GM18870 (cell line): ENCODE results near the gene OS9.
"Not testable (repeated sequence)": the region's sequence is repeated elsewhere in the genome, so short reads cannot be mapped to it uniquely, and the experiment has no call there.

ENCODE experiments used
- ATAC-seq: cut with Tn5 transposase; IDR thresholded peaks from one replicate; pipeline ENCODE4 v1.9.1; 2021; ENCODE audit warnings: moderate library complexity; ENCODE audit not compliant: unreplicated experiment

Gene OS9, protein sequence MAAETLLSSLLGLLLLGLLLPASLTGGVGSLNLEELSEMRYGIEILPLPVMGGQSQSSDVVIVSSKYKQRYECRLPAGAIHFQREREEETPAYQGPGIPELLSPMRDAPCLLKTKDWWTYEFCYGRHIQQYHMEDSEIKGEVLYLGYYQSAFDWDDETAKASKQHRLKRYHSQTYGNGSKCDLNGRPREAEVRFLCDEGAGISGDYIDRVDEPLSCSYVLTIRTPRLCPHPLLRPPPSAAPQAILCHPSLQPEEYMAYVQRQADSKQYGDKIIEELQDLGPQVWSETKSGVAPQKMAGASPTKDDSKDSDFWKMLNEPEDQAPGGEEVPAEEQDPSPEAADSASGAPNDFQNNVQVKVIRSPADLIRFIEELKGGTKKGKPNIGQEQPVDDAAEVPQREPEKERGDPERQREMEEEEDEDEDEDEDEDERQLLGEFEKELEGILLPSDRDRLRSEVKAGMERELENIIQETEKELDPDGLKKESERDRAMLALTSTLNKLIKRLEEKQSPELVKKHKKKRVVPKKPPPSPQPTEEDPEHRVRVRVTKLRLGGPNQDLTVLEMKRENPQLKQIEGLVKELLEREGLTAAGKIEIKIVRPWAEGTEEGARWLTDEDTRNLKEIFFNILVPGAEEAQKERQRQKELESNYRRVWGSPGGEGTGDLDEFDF

DNA sequence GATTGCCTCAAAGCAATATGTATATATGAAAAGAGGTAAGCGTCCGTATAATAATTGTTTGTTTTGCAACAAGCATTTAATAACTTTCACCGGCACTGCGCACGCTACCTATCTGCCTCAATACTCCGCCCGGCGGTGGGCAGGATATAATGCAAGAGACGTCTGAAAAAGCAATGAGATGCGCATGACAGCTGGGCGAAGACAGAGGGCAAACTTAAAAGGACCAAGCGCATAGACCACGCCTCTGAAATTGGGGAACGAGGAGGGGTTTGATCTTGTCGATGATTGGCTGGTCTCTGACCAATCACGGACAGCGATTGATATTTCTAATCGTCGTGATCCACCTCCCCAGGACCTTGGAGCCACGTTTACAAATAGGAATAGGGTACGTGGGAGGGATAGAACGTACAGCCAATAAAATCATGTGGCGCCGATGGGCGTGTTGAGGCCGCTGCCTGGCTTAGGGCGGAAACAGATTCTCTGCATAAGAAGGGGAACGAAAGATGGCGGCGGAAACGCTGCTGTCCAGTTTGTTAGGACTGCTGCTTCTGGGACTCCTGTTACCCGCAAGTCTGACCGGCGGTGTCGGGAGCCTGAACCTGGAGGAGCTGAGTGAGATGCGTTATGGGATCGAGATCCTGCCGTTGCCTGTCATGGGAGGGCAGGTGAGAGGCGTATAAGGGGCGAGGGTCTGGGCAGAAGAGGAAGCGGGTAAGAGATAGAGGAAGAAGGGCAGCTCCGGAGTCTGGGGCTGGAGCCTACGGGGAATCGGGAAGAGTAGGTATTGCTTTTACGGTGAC, at the start of gene OS9:
TSS of gene OS9 (plus strand) at position 474 of the 800 bp plus-strand sequence. CDS start at position 504, 30 bp downstream.
- ATAC-seq = peak; percentile 96

DNA sequence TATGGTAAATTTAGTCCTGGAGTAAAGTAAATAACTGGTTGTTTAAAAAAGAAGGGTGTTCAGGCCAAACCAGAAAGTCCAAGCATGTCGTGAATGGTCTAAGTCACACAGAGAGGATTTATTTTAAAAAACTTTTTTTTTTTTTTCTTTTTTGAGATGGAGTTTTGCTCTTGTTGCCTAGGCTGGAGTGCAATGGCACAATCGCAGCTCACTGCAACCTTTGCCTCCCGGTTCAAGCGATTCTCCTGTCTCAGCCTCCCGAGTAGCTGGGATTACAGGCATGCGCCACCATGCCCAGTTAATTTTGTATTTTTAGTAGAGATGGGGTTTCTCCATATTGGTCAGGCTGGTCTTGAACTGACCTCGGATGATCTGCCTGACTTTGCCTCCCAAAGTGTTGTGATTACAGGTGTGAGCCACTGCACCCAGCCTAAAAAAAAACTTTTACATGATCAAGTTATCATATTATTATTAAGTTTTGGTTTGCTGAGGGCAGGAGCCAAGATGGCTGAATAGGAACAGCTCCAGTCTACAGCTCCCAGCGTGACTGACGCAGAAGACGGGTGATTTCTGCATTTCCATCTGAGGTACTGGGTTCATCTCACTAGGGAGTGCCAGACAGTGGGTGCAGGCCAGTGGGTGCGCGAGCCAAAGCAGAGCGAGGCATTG, 47.8 kb upstream of the OS9 start:
- not testable (repeated sequence) for ATAC-seq

DNA sequence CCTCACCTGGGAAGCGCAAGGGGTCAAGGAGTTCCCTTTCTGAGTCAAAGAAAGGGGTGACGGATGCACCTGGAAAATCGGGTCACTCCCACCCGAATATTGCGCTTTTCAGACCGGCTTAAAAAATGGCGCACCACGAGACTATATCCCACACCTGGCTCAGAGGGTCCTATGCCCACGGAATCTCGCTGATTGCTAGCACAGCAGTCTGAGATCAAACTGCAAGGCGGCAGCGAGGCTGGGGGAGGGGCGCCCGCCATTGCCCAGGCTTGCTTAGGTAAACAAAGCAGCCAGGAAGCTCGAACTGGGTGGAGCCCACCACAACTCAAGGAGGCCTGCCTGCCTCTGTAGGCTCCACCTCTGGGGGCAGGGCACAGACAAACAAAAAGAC, 47.3 kb upstream of the OS9 start:
- ATAC-seq = not testable (repeated sequence)

DNA sequence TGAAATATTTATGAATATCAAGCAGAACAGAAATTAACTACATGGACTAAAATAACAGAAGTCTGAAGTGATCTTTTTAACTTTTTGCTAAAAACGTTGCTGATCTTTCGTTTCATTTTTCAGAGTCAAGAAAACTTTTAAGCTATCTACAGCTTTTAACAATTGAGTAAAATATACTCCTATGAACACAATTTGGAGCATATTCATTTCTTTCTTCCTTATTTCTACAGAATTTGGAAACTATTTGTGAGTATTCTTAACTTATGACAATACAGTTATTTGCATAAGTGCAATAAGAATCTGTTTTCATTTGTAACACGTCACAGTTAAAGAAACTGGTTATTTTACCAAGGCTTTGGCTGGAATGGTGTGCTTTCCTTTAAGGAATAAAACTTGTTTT, 39.9 kb upstream of the OS9 start:
- ATAC-seq = no peak

DNA sequence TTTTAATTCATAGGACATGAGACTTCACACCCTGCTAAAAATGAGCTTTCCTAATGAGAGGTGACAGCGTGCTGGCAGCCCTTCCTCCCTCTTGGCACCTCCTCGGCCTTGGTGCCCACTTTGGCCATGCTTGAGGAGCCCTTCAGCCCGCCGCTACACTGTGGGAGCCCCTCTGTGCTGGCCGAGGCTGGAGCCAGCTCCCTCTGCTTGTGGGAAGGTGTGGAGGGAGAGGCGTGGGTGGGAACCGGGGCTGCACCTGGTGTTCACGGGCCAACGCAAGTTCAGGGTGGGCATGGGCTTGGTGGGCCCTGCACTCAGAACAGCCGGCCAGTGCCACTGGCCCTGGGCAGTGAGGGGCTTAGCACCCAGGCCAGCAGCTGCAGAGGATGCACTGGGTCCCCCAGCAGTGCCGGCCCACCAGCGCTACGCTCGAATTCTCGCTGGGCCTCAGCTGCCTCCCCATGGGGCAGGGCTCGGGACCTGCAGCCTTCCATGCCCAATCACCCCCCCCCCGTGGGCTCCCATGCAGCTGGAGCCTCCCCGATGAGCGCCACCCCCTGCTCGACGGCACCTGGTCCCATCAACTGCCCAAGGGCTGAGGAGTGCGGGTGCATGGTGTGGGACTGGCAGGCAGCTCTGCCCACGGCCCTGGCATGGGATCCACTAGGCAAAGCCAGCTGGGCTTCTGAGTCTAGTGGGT, 38.2 kb upstream of the OS9 start:
- no peak for ATAC-seq

DNA sequence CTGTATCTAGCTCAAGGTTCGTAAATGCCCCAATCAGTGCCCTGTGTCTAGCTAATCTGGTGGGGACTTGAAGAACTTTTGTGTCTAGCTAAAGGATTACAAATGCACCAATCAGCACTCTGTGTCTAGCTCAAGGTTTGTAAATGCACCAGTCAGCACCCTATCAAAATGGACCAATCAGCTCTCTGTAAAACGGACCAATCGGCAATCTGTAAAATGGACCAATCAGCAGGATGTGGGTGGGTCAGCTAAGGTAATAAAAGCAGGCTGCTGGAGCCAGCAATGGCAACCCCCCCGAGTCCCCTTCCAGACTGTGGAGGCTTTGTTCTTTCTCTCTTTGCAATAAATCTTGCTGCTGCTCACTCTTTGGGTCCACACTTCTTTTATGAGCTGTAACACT, 37.5 kb upstream of the OS9 start:
- ATAC-seq = not testable (repeated sequence)

DNA sequence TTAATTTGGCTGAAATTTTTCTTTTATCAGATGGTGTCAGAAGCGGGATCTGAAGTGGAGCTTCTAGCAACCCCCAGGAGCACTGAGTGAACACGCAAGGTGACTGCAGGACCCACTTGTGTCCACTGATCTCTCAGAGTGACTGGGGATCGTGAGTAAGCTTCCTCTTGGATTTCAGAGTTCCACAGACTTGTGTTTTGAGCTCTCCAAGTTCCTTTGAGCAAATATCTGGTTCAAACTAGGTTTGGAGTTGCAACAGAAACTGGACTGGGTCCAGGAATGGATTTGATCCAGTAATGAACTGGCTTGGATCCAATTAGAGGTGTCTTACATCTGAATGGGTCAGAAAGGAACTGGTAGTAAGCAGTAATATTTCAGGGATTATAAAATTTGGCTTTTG, 36.2 kb upstream of the OS9 start:
- no peak for ATAC-seq

DNA sequence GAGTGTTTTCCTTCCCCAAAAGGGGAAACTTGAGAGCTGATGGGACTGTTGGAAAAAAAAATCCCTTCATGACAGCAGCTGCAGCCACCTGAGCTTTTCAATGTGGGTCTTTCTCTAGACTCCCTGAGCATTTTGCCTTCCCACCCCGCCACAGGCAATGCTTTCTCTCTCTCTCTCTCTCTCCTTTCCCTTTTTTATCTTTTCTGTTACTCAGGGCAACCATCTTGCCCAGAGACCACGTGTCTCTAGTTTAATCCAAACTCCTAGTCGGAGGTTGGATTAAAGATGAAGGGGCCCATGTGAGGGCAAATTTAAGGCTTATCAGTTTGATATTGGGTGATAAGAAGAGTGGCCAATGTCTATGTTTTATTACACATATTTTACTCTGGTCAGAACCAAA, 35.0 kb upstream of the OS9 start:
- no peak for ATAC-seq

DNA sequence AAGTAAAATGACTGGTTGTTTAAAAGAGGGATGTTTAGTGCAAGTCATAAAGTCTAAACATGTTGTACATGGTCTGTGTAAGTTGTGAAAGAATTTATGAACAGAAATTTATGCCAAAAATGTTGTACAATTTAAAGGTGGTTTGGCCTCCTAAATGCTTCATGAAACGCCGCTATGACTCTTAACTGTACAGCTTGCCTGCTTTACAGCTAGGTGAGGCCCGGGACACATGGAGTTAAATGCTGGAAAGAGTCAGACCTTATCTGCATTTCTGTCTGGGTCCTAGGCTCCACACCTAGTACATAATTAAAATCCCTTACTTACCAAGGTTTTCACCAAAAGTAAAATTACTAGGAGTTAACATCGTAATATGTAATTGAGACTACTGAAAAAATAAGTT, 32.6 kb upstream of the OS9 start:
- ATAC-seq = no peak

DNA sequence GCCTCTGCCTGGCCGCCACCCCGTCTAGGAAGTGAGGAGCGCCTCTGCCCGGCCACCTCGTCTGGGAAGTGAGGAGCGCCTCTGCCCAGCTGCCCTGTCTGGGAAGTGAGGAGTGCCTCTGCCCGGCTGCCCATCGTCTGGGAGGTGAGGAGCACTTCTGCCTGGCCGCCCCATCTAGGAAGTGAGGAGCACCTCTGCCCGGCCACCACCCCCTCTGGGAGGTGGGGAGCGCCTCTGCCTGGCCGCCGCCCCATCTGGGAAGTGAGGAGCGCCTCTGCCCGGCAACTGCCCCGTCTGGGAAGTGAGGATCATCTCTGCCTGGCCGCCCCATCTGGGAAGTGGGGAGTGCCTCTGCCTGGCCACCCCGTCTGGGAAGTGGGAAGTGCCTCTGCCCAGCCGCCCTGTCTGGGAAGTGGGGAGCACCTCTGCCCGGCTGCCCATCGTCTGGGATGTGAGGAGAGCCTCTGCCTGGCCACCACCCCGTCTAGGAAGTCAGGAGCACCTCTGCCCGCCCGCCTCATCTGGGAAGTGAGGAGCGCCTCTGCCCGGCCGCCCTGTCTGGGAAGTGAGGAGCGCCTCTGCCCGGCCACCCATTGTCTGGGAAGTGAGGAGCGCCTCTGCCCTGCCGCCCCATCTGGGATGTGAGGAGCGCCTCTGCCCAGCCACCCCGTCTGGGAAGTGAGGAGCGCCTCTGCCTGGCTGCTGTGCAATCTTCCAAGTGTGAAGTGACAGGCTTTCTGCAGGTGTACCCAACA, 28.7 kb upstream of the OS9 start:
- ATAC-seq = not testable (repeated sequence)

DNA sequence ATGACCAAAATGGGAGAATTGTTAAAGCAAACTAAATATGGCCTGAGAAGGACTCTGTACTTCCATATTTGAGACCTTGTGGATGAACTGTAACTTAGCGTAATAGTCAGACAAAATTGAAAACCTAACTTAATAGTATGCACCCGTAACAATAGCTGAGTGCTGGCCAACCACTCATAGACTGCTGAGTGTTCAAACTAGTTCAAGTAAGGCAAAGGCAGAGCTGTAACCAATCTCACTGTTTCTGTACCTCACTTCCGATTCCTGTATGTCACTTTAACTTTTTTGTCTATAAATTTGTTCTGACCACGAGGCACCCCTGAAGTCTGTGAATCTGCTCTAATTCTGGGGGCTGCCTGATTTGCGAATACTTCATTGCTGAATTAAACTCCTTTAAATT, 27.0 kb upstream of the OS9 start:
- ATAC-seq = no peak

DNA sequence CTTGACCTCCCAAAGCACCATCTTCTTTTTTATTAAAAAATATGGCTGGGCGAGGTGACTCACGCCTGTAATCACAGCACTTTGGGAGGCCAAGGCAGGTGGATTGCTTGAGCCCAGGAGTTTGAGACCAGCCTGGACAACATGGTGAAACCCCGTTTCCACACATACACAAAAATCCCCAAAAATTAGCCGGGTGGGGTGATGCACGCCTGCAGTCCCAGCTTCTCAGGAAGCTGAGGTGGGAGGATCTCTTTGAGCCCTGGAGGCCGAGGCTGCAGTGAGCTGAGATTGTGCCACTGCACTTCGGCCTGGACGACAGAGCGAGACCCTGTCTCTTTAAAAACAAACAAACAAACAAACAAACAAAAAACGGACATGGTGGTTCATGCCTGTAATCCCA, 24.2 kb upstream of the OS9 start:
- ATAC-seq = not testable (repeated sequence)

DNA sequence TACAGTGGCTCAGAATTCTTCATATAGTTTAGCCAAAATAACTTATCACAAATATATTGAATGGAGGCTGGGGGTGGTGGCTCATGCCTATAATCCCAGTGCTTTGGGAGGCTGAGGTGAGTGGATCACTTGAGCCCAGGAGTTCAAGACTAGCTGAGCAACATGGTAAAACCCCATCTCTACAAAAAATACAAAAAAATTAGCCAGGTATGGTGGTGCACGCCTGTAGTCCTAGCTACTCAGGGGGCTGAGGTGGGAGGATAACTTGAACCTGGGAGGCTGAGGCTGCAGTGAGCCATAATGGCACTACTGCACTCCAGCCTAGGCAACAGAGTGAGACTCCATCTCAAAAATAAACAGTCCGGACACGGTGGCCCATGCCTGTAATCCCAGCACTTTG, 22.1 kb upstream of the OS9 start:
- not testable (repeated sequence) for ATAC-seq

DNA sequence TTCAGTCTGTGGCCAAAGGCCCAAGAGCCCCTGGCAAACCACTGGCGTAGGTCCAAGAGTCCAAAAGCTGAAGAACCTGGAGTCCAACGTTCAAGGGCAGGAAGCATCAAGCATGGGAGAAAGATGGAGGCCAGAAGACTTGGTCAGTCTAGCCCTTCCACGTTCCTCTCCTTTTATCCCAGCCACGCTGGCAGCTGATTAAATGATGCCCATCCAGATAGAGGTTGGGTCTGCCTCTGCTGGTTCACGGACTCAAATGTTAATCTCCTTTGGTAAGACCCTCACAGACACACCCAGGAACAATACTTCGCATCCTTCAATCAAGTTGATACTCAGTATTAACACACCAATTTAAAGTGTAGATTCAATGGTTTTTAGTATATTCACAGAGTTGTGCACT, 21.1 kb upstream of the OS9 start:
- ATAC-seq = no peak

DNA sequence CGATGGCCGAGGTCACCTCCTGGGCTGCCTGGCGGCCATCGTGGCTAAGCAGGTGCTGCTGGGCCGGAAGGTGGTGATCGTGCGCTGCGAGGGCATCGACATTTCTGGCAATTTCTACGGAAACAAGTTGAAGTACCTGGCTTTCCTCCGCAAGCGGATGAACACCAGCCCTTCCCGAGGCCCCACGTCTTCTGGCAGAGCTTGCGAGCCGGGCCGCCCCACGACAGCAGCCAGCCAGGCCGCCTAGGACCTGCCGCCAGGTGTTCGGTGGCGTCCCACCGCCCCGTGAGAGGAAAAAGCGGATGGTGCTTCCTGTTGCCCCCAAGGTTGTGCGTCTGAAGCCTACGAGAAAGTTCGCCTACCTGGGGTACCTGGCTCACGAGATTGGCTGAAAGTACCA, 19.2 kb upstream of the OS9 start:
- no peak for ATAC-seq

DNA sequence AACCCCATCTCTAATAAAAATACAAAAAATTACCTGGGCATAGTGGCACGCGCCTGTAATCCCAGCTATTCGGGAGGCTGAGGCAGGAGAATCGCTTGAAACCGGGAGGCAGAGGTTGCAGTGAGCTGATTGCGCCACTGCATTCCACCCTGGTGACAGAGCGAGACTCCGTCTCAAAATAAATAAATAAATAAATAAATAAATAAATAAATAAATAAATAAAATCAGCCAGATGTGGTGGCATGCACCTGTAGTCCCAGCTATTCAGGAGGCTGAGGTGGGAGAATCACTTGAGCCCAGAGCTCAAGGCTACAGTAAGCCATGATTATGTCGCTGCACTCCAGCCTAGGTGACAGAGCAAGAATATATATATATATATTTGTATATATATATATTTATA, 16.0 kb upstream of the OS9 start:
- ATAC-seq = not testable (repeated sequence)

DNA sequence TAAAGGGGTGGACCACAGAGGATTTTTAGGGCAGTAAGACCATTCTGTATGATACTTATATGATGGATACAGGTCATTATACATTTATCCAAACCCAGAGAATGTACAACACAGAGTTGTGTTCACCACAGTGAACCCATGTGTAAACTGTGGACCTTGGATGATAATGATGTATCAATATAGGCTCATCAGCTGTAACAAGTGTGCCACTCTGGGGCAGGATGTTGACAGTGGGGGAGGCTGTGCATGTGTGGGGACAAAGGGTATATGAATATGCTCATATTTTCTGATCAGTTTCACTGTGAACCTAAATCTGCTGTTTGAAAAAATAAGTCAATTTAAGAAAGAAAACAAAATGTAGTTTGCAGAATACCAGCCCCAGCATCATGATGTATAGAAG, 14.2 kb upstream of the OS9 start:
- no peak for ATAC-seq

DNA sequence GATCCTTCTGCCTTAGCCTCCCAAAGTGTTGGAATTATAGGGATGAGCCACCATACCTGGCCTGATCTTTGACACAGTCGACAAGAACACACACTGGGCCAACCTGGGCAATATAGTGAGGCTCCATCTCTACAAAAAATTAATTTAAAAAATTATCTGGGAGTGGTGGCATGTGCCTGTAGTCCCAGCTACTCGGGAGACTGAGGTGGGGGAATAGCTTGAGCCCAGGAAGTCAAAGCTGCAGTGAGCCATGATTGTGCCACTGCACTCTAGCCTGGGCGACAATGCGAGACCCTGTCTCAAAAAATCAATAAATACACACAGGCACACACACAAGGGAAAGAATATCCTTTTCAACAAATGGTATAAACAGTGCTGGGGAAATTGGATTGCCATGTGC, 6.1 kb upstream of the OS9 start:
- ATAC-seq = no peak

DNA sequence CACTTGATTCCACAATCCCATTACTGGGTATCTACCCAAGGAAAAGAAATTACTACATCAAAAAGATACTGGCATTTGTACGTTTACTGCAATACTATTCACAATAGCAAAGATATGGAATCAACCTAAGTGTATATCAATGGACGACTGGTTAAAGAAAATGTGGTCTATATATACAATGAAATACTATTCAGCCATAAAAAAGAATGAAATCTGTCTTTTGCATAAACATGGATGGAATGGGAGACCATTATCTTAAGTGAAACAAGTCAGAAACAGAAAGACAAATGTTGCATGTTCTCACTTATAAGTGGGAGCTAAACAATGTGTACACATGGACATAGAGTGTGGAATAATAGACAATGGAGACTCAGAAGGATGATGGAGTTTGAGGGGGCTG, 5.0 kb upstream of the OS9 start:
- ATAC-seq = no peak

DNA sequence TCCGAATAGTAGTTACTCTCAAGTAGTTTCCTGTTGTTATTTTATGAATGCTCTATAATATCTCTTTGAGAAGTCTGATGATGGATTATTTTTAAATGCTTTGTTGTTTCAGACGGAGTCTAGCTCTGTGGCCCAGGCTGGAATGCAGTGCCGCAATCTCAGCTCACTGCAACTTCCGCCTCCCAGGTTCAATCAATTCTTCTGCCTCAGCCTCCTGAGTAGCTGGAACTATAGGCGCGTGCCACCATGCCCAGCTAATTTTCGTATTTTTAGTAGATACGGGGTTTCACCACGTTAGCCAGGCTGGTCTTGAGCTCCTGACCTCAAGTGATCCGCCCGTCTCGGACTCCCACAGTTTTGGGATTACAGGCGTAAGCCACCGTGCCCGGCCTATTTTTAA, 1.4 kb upstream of the OS9 start:
- no peak for ATAC-seq
